ENCODE results near the gene ARF6. TPM values are rescaled to one million over a fixed set of nuclear protein-coding genes. Genes with fewer than 3 reads are reported as not detected.

The ARF6 gene
- total and polyA plus RNA-seq, 9 of the 15 experiments (the other 6 are each of a cell fraction or from before 2014, with no cell fraction given) = 15.3 to 35.2 (median 24.9) TPM

DNA sequence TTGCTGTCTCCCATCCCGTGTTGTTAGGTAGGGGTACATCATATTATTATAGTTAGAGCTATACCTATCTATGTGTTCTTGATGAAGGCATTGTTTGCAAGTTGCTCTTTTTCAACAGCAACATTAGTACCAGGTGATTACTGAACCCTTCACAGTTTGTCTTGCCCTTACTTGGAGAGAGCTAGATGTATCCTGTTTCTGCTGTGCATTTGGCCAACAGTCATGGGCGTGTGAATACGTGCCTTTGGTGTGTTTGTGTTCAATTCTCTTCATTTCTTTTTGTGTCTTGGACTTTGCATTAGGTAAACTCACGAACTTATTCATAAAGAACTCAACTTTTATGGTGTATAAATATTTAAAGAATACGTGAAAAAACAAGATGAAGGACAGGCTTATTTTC lies 14.3 kb downstream of the ARF6 start (continued):
- TF ChIP-seq, protein P1, sequence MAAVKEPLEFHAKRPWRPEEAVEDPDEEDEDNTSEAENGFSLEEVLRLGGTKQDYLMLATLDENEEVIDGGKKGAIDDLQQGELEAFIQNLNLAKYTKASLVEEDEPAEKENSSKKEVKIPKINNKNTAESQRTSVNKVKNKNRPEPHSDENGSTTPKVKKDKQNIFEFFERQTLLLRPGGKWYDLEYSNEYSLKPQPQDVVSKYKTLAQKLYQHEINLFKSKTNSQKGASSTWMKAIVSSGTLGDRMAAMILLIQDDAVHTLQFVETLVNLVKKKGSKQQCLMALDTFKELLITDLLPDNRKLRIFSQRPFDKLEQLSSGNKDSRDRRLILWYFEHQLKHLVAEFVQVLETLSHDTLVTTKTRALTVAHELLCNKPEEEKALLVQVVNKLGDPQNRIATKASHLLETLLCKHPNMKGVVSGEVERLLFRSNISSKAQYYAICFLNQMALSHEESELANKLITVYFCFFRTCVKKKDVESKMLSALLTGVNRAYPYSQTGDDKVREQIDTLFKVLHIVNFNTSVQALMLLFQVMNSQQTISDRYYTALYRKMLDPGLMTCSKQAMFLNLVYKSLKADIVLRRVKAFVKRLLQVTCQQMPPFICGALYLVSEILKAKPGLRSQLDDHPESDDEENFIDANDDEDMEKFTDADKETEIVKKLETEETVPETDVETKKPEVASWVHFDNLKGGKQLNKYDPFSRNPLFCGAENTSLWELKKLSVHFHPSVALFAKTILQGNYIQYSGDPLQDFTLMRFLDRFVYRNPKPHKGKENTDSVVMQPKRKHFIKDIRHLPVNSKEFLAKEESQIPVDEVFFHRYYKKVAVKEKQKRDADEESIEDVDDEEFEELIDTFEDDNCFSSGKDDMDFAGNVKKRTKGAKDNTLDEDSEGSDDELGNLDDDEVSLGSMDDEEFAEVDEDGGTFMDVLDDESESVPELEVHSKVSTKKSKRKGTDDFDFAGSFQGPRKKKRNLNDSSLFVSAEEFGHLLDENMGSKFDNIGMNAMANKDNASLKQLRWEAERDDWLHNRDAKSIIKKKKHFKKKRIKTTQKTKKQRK (IDR thresholded peaks at IDR 0.05; ENCODE audit: borderline replicate concordance, low read depth, low read length) = no peak
- no peak for TF ChIP-seq HNRNPH1 (optimal IDR thresholded peaks at IDR 0.05; ENCODE audit: low read depth, low read length)
- TF ChIP-seq, protein P2, sequence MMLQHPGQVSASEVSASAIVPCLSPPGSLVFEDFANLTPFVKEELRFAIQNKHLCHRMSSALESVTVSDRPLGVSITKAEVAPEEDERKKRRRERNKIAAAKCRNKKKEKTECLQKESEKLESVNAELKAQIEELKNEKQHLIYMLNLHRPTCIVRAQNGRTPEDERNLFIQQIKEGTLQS (IDR thresholded peaks at IDR 0.05) = no peak
- TF ChIP-seq, protein P2 (CRISPR knock-in tag; conservative IDR thresholded peaks at IDR 0.05) = no peak
- no peak for TF ChIP-seq SUPT5H (IDR thresholded peaks at IDR 0.05)
- no peak for TF ChIP-seq KHSRP (IDR thresholded peaks at IDR 0.05)
- TF ChIP-seq HDAC2 (IDR thresholded peaks at IDR 0.05) = no peak

DNA sequence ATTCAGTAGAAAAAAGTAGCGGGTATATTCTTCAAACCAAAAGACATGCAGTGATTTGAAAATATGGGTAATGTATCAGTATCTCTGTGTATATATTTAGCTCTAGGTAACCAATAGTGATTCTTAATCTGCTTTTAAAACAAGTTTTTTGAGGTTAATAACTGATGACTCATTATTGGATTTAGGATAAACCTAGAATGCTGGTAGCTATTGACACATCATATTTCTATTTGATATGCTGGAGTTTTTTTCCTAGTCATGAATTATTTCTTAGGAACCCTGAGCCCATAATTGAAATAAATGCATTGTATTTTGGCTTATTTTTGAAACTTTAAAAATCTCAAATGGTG lies 15.5 kb downstream of the ARF6 start:
- Histone ChIP-seq H3K36me3 (ENCODE audit: control insufficient read depth, insufficient read depth, low read length) (no peaks in the 10 kb centered on the region), H3K9me1 (ENCODE audit: control insufficient read depth, insufficient read depth, low read length) (no peaks in the 10 kb centered on the region), H3K27me3 (ENCODE audit: control insufficient read depth in 2 of 2, insufficient read depth in 2 of 2, low read length in 2 of 2) (no peaks in the 10 kb centered on the region), H2AFZ (ENCODE audit: low read depth, low read length) (no peak overlapping the region), H4K20me1 (replicated peaks; ENCODE audit: control insufficient read depth, insufficient read depth, low read length) (no peaks in the 10 kb centered on the region), H3K4me2 (ENCODE audit: insufficient read depth, low read length) (no peak overlapping the region), H3K9me3 (replicated peaks; ENCODE audit: control insufficient read depth, insufficient read depth, low read depth, low read length) (no peaks in the 10 kb centered on the region), H3K79me2 (ENCODE audit: control insufficient read depth, insufficient read depth, low read length) (no peaks in the 10 kb centered on the region), H3K9ac (ENCODE audit: insufficient read depth in 1 of 2, low read depth in 2 of 2, low read length in 2 of 2) (no peak overlapping the region), H3K4me1 (replicated peaks in 1 of 2; ENCODE audit: control insufficient read depth in 2 of 2, insufficient read depth in 2 of 2, low read length in 2 of 2) (peaks cover 0 to 5% of the 10 kb centered on the region in 2 experiments; a peak in 2 of 5 replicates), H3K27ac (ENCODE audit: extremely low read depth, low read depth, low read length) (no peak overlapping the region), H3K4me3 (no peak overlapping the region)
- FAIRE-seq (no peak), ATAC-seq (no peak), DNase-seq (ENCODE audit: extremely low read depth in 1 of 4, low spot score in 3 of 4) (no peak)
- WGBS (ENCODE audit: insufficient coverage, low coverage, missing lambda C conversion rate) = 0% methylated on average over 1 of the region's 1 CpG
- ChIA-PET CTCF (ENCODE audit: low intra/inter-chr PET ratio) (no interaction called here), POLR2A (interaction anchor here (0.6 kb wide), 2 partner anchors 9 to 18 kb away, joined by 3 to 4 read pairs; no protein-coding TSS in a partner anchor)
- no peak for TF ChIP-seq CAMTA2 (CRISPR knock-in tag; conservative IDR thresholded peaks at IDR 0.05)
- no peak for TF ChIP-seq ZC3H11A (IDR thresholded peaks at IDR 0.05; ENCODE audit: low read depth, low read length)
- TF ChIP-seq CBFB (CRISPR knock-in tag; IDR thresholded peaks at IDR 0.05) = no peak
- intact Hi-C loops (cut with micrococcal nuclease) (no loop called here), in situ Hi-C loops (cut with MboI) (loop anchor here (5.0 kb wide), 1 partner anchor 54 kb away; no protein-coding TSS in a partner anchor)
- BruUV-seq (replicated peaks) = no TSS peak

All from K562 (cell line).